HCT116 (cell line): ENCODE data around the gene THAP10. TPM values are rescaled to one million over a fixed set of nuclear protein-coding genes. Genes with fewer than 3 reads are reported as not detected.

Experiments used
- ATAC-seq: fragments of 200-7000 bp; cut with Tn5 transposase; 2 replicates; pipeline ENCODE4 v1.9.1; 2020; ENCODE audit warnings: mild to moderate bottlenecking, moderate library complexity
- BruUV-seq: library from RNA; stranded (reverse); fragments of 400-500 nt; replicated peaks from 2 replicates; lab custom pipeline; 2021; lab: Mats Ljungman, UMichigan
- CTCF ChIA-PET: fragments of 300-600 bp; sonication (Branson Sonifier 250); formaldehyde crosslinking; loops from one replicate; lab custom pipeline; 2021; ENCODE audit warnings: antibody characterized with exemption; lab: Charles Lee
- POLR2A ChIA-PET: fragments of 300-600, 350-600 bp; sonication (Branson Sonifier 250); formaldehyde crosslinking; loops from one replicate; lab custom pipeline; 2021; ENCODE audit warnings: antibody characterized with exemption; lab: Charles Lee
- RAD21 ChIA-PET, 2 experiments: fragments of 300-600 bp; sonication (Branson Sonifier 250); formaldehyde crosslinking; loops; one replicate each; lab custom pipeline; 2023; ENCODE audit warnings: low total read pairs in 2 of 2; ENCODE audit not compliant: uncharacterized antibody in 2 of 2, unreplicated experiment in 2 of 2, low non-redundant PET in 1 of 2; lab: Charles Lee
- DNase-seq: peaks from one replicate; pipeline ENCODE4 v3.0.0-alpha.2; 2010; ENCODE audit warnings: low read depth, low spot score
- H2AFZ ChIP-seq: fragments of 200-600 bp; shearing (Covaris generic), sonication (generic); 2 replicates; pipeline ENCODE4 v1.6.1; 2017; ENCODE audit warnings: low read depth, mixed run types, mixed read lengths, antibody characterized with exemption, low read length; ENCODE audit not compliant: poor library complexity, severe bottlenecking
- H3K27ac ChIP-seq: 2 replicates; pipeline ENCODE4 v1.5.1; 2012; ENCODE audit warnings: low read depth, low read length
- H3K27me3 ChIP-seq: fragments of 200-600 bp; sonication (generic); 2 replicates; pipeline ENCODE4 v1.6.1; 2016; ENCODE audit warnings: mixed run types, low read length, mixed read lengths; ENCODE audit not compliant: insufficient read depth
- H3K36me3 ChIP-seq, 2 experiments: fragments of 200-500 bp in 1 of 2; fragments of 200-600 bp in 1 of 2; sonication (Bioruptor generic) in 1 of 2; sonication (generic) in 1 of 2; 2 replicates each; pipeline versions ENCODE4 v1.5.1 to v1.6.1; 2014 to 2016; ENCODE audit warnings: low read length in 2 of 2, inconsistent platforms in 1 of 2, mixed read lengths in 1 of 2, mixed run types in 1 of 2; ENCODE audit not compliant: insufficient read depth in 2 of 2, control insufficient read depth in 1 of 2
- H3K4me1 ChIP-seq, 2 experiments: fragments of 200-600 bp in 1 of 2; sonication (generic) in 1 of 2; 2 replicates each; pipeline versions ENCODE4 v1.5.1 to v1.6.1; 2012 to 2017; ENCODE audit warnings: low read length in 2 of 2, inconsistent platforms in 1 of 2, mild to moderate bottlenecking in 1 of 2, mixed read lengths in 1 of 2, mixed run types in 1 of 2, moderate library complexity in 1 of 2; ENCODE audit not compliant: insufficient read depth in 2 of 2, control insufficient read depth in 1 of 2
- H3K4me2 ChIP-seq: fragments of 200-600 bp; sonication (generic); 2 replicates; pipeline ENCODE4 v1.6.1; 2017; ENCODE audit warnings: mixed run types, low read length, mixed read lengths
- H3K4me3 ChIP-seq, 2 experiments: fragments of 200-600 bp in 1 of 2; sonication (generic) in 1 of 2; replicated peaks in 1 of 2; 2 replicates each; pipeline ENCODE4 v1.5.1; 2011 to 2016; ENCODE audit warnings: low read length in 2 of 2, control low read depth in 1 of 2, low read depth in 1 of 2, mild to moderate bottlenecking in 1 of 2, mixed read lengths in 1 of 2, mixed run types in 1 of 2
- H3K79me2 ChIP-seq: fragments of 200-600 bp; sonication (generic); 2 replicates; pipeline ENCODE4 v1.6.1; 2017; ENCODE audit warnings: mild to moderate bottlenecking, mixed run types, low read length, moderate library complexity, mixed read lengths; ENCODE audit not compliant: insufficient read depth
- H3K9ac ChIP-seq: fragments of 200-600 bp; sonication (generic); 2 replicates; pipeline ENCODE4 v1.6.1; 2016; ENCODE audit warnings: low read length, mixed read lengths
- H3K9me2 ChIP-seq: fragments of 200-600 bp; sonication (generic), shearing (Covaris generic); 2 replicates; pipeline ENCODE4 v1.6.1; 2017; ENCODE audit warnings: mixed run types, mild to moderate bottlenecking, moderate library complexity; ENCODE audit not compliant: insufficient read depth
- H3K9me3 ChIP-seq, 2 experiments: fragments of 200-500 bp in 1 of 2; fragments of 200-600 bp in 1 of 2; sonication (Bioruptor generic) in 1 of 2; sonication (generic) in 1 of 2; 2 replicates each; pipeline ENCODE4 v1.6.1; 2014 to 2017; ENCODE audit warnings: low read length in 2 of 2, mixed read lengths in 2 of 2, inconsistent platforms in 1 of 2, low read depth in 1 of 2, mild to moderate bottlenecking in 1 of 2, mixed run types in 1 of 2, moderate library complexity in 1 of 2; ENCODE audit not compliant: control insufficient read depth in 1 of 2, insufficient read depth in 1 of 2
- H4K20me1 ChIP-seq: fragments of 200-600 bp; sonication (generic), shearing (Covaris generic); 2 replicates; pipeline ENCODE4 v1.6.1; 2017; ENCODE audit warnings: mixed run types, mild to moderate bottlenecking, moderate library complexity; ENCODE audit not compliant: insufficient read depth
- ATF3 ChIP-seq: IDR thresholded peaks from 2 replicates; pipeline ENCODE4 v1.6.1; 2012
- CEBPB ChIP-seq: IDR thresholded peaks from 2 replicates; pipeline ENCODE4 v1.6.1; 2012; ENCODE audit warnings: low read depth
- EGR1 ChIP-seq: IDR thresholded peaks from 2 replicates; pipeline ENCODE4 v1.6.1; 2012; ENCODE audit warnings: low read depth
- ELF1 ChIP-seq: IDR thresholded peaks from 2 replicates; pipeline ENCODE4 v1.6.1; 2012; ENCODE audit warnings: low read depth, borderline replicate concordance
- EZH2phosphoT487 ChIP-seq: fragments of 200-600 bp; IDR thresholded peaks from 2 replicates; pipeline ENCODE4 v1.6.1; 2018; ENCODE audit warnings: antibody characterized with exemption, borderline replicate concordance
- MAX ChIP-seq: IDR thresholded peaks from 2 replicates; pipeline ENCODE4 v1.6.1; 2012
- POLR2A ChIP-seq: IDR thresholded peaks from 2 replicates; pipeline ENCODE4 v1.7.0; 2011; ENCODE audit warnings: borderline replicate concordance; ENCODE audit not compliant: insufficient read depth, insufficient read length; ENCODE audit errors: extremely low read depth
- POLR2AphosphoS5 ChIP-seq: IDR thresholded peaks from 2 replicates; pipeline ENCODE4 v1.6.1; 2011; ENCODE audit warnings: mild to moderate bottlenecking, low read depth, low read length, moderate library complexity
- RAD21 ChIP-seq: IDR thresholded peaks from 2 replicates; pipeline ENCODE4 v1.6.1; 2012; ENCODE audit warnings: low read depth, mild to moderate bottlenecking
- REST ChIP-seq: IDR thresholded peaks from 2 replicates; pipeline ENCODE4 v1.6.1; 2012; ENCODE audit warnings: low read depth
- SIN3A ChIP-seq: IDR thresholded peaks from 2 replicates; pipeline ENCODE4 v1.6.1; 2012; ENCODE audit warnings: low read depth
- SRF ChIP-seq: IDR thresholded peaks from 2 replicates; pipeline ENCODE4 v1.6.1; 2012; ENCODE audit warnings: low read depth
- TCF7L2 ChIP-seq: IDR thresholded peaks from 2 replicates; pipeline ENCODE4 v1.7.0; 2011; ENCODE audit warnings: borderline replicate concordance, inconsistent platforms; ENCODE audit not compliant: insufficient read depth, insufficient read length; ENCODE audit errors: extremely low read depth
- YY1 ChIP-seq: IDR thresholded peaks from 2 replicates; pipeline ENCODE4 v1.6.1; 2011; ENCODE audit warnings: low read length, low read depth, moderate library complexity, mild to moderate bottlenecking; ENCODE audit not compliant: insufficient replicate concordance; ENCODE audit errors: extremely low read depth
- ZBTB33 ChIP-seq: IDR thresholded peaks from 2 replicates; pipeline ENCODE4 v1.6.1; 2011; ENCODE audit warnings: mild to moderate bottlenecking, low read length, moderate library complexity; ENCODE audit not compliant: insufficient replicate concordance; ENCODE audit errors: extremely low read depth
- ZFX ChIP-seq: fragments of 450-650 bp; IDR thresholded peaks from 2 replicates; pipeline ENCODE4 v1.6.1; 2017
- intact Hi-C: fragments of 100-400 bp; cut with micrococcal nuclease; formaldehyde crosslinking; loops from 2 replicates; pipeline ENCODE4 v1.10.0; 2022
- total RNA-seq: library from RNA; stranded (reverse); gene quantifications from one replicate; pipeline ENCODE4 v1.2.1, GENCODE V29; 2021; ENCODE audit not compliant: unreplicated experiment

Gene THAP10
- total RNA-seq, 1 experiment from 2014 or later, result 2.8 TPM

GRCh38 chr15:70833422-70833821, 58.8 kb downstream of the THAP10 start:
- peaks cover 16 to 22% of the 10 kb centered on the region in 2 experiments for H3K4me1 ChIP-seq
- H3K4me3 ChIP-seq, result peak overlapping the region in 1 of 2 experiments; percentile 36; a peak in 2 of 4 replicates
- no TSS peak for BruUV-seq
- POLR2A ChIA-PET, result interaction anchor here (0.9 to 1.1 kb wide), 2 partner anchors 13 to 18 kb away, joined by 3 to 4 read pairs; no protein-coding TSS in a partner anchor
- H3K27ac ChIP-seq, result peak overlapping the region; percentile 82
- RAD21 ChIA-PET, result no interaction called here
- H2AFZ ChIP-seq, result peak overlapping the region; percentile 67
- peaks cover 5 to 10% of the 10 kb centered on the region in 2 experiments; a peak in 1 of 4 replicates for H3K36me3 ChIP-seq
- peak overlapping the region; percentile 68 for H3K4me2 ChIP-seq
- H3K27me3 ChIP-seq, result no peaks in the 10 kb centered on the region
- no peaks in the 10 kb centered on the region for H3K9me2 ChIP-seq
- H3K9me3 ChIP-seq, result peaks cover 3 to 5% of the 10 kb centered on the region in 2 experiments; a peak in 2 of 4 replicates
- CTCF ChIA-PET, result interaction anchor here (1.1 to 2.3 kb wide), 3 partner anchors 8 to 21 kb away, joined by 3 to 11 read pairs (median 7); no protein-coding TSS in a partner anchor
- DNase-seq, result no peak
- ATAC-seq, result peak; percentile 21; the same call in 1 of the 2 replicates
- intact Hi-C loops, result no loop called here
- H3K79me2 ChIP-seq, result no peaks in the 10 kb centered on the region
- TF ChIP-seq ATF3 (no peak; the same call in 1 of the 2 replicates), SIN3A (no peak), ZBTB33 (no peak), EGR1 (0 out of 2 replicates have a peak, but pooled peaks have one; percentile 17), ELF1 (no peak), CEBPB (no peak), TCF7L2 (no peak), MAX (no peak), RAD21 (no peak), EZH2phosphoT487 (no peak), SRF (0 out of 2 replicates have a peak, but pooled peaks have one; percentile 9), POLR2AphosphoS5 (no peak), ZFX (no peak), YY1 (no peak), POLR2A (no peak), REST (no peak)
- TF ChIP-seq, all 23 proteins: peak for 2
- Histone ChIP-seq H4K20me1 (no peaks in the 10 kb centered on the region), H3K9ac (peak overlapping the region; percentile 28; the same call in 1 of the 2 replicates)
